SHP77 treated with DMSO at 0.1 percent for 48 hours (cell line): ENCODE data around the gene ENPP6.
"Not testable (repeated sequence)": the region's sequence is repeated elsewhere in the genome, so short reads cannot be mapped to it uniquely, and the experiment has no call there.

Experiments
- DNase-seq: peaks from one replicate; lab custom pipeline; 2025; lab: John Stamatoyannopoulos, UW

Gene ENPP6

DNA sequence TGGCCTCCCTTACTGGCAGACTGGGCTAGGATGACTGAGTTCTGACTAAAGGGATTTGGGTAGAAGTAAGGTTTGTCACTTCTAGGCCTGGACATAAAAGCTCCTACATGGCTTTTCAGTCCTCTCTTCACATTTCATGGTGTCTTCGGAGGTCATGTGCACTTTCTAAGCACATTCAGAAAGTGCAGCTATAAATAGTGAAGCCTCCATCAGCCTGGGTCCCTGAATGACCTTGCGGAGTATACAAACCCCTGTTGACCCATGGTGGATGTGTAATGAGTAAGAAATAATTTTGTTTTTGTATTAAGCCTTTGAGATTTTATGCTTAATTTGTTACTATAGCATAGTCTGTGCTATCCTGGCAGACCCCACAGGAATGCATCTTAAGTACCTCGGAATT, 158.6 kb downstream of the ENPP6 start:
- no peak for DNase-seq

- DNase-seq: no peak
Observed at GRCh38 chr4:184058026-184058425, 159.6 kb downstream of the ENPP6 start.

DNA sequence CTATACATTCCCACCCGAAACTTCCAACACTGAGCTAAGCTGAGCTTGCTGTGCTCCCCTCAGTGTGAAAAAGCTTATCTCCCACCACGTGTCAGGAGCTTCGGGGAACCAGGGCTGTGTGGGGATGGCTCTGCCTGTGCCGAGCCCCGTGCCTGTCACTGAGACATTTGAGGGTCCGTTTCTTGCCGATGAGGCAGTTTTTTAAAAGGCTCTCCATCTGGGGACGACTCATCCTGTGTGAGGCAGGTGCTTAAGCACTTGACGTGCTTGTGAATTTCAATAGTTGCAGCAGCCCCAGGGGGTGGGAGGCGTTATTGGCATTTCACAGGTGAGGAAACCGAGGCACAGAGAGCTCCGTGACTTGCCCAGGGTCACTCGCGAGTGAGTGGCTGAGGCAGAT, 160.8 kb downstream of the ENPP6 start:
- DNase-seq: no peak

- DNase-seq: no peak
Observed at GRCh38 chr4:184053434-184053833, 164.2 kb downstream of the ENPP6 start.

- no peak for DNase-seq
Observed at GRCh38 chr4:184052616-184053015, 165.1 kb downstream of the ENPP6 start.

GRCh38 chr4:184051262-184051661, 166.4 kb downstream of the ENPP6 start:
- not testable (repeated sequence) for DNase-seq

- DNase-seq: no peak
Observed at GRCh38 chr4:184046148-184046547, 171.5 kb downstream of the ENPP6 start.

DNA sequence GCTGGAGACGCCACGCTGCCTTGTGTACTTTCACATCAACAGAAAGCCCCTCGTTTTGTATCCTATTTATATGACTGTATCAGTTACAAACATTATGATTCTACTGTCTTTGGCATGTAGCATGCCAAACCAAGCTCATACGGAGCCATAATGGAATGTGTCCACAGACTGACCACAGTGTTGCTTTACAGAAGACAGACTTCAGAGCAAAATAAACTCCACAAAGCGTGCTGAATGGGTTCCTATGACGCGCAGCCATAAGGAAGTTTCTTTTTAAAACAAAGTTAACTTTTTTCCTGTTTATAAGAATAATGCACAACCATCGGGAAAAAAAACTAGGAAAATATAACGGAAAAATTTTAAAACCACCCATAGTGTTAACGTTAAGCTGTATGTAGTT, 176.5 kb downstream of the ENPP6 start:
- DNase-seq: no peak

- no peak for DNase-seq
Observed at GRCh38 chr4:184039963-184040383, 177.7 kb downstream of the ENPP6 start.
